Type B pancreatic cell (in vitro differentiated cells): Measurements from ENCODE around the gene NOD2. TPM values are rescaled to one million over a fixed set of nuclear protein-coding genes. Genes with fewer than 3 reads are reported as not detected.

Experiments used
- DNase-seq: peaks from one replicate; pipeline ENCODE4 v3.0.0; 2021; ENCODE audit warnings: mixed read lengths; ENCODE audit not compliant: unreplicated experiment; ENCODE audit errors: extremely low spot score
- H3K27ac Mint-ChIP-seq: 2 replicates; pipeline ENCODE4 v1.8.0; 2021; ENCODE audit warnings: mild to moderate bottlenecking, mixed read lengths
- H3K27me3 Mint-ChIP-seq: 2 replicates; pipeline ENCODE4 v1.8.0; 2021; ENCODE audit warnings: mixed read lengths
- H3K36me3 Mint-ChIP-seq: 2 replicates; pipeline ENCODE4 v1.8.0; 2021; ENCODE audit warnings: mixed read lengths
- H3K4me1 Mint-ChIP-seq: one replicate; pipeline ENCODE4 v1.8.0; 2021; ENCODE audit warnings: mixed read lengths; ENCODE audit not compliant: unreplicated experiment
- H3K4me3 Mint-ChIP-seq: 2 replicates; pipeline ENCODE4 v1.8.0; 2021; ENCODE audit warnings: mild to moderate bottlenecking, mixed read lengths
- H3K9me3 Mint-ChIP-seq: 2 replicates; pipeline ENCODE4 v1.8.0; 2021; ENCODE audit warnings: mixed read lengths
- total RNA-seq: library from RNA; stranded (reverse); gene quantifications from 2 replicates; pipeline ENCODE4 v1.2.1, GENCODE V29; 2021; ENCODE audit warnings: low replicate concordance
- TF ChIP-seq, protein P1 (sequence below): fragments of 200-600 bp; sonication (generic); conservative IDR thresholded peaks from 2 replicates; pipeline ENCODE4 v1.5.0; 2021; ENCODE audit warnings: antibody characterized with exemption, mild to moderate bottlenecking

Gene NOD2
- total RNA-seq, 1 donor from 2014 or later, result 0.31 TPM

DNA sequence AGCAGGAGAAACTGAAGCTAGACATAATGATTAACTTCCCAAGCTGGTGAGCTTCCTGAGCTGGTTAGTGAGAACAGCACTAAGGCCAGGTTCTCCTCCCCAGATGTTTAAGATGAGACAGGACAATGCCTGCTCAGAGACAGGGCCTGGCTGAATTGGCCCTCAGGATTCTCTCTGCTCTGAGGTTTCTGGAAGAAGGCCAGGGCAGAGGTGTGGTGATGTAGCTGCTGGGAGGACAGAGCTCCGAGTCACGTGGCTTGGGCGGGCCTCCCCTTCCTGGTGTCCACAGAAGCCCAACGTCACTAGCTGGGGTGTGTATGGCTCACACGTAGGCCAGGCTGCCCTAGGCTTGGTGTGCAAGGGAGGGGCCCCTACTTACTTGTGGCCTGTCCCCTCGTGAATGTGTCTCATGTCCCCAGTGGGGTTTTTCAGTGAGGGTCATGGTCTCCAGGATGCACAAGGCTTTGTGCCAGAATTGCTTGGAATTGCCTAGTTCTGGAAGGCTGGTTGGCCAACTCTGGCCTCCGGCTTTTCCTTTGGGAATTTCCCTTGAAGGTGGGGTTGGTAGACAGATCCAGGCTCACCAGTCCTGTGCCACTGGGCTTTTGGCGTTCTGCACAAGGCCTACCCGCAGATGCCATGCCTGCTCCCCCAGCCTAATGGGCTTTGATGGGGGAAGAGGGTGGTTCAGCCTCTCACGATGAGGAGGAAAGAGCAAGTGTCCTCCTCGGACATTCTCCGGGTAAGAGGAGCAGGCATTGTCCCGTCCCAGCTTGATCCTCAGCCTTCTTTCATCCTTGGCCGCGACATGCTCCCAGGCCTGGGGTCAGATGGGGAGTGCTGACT lies 3.4 kb downstream of the NOD2 start:
- H3K4me3 Mint-ChIP-seq, result no peak overlapping the region
- DNase-seq, result no peak
- peaks cover 34% of the 10 kb centered on the region for H3K27me3 Mint-ChIP-seq
- peaks cover 20% of the 10 kb centered on the region for H3K4me1 Mint-ChIP-seq
- TF ChIP-seq, protein P1, sequence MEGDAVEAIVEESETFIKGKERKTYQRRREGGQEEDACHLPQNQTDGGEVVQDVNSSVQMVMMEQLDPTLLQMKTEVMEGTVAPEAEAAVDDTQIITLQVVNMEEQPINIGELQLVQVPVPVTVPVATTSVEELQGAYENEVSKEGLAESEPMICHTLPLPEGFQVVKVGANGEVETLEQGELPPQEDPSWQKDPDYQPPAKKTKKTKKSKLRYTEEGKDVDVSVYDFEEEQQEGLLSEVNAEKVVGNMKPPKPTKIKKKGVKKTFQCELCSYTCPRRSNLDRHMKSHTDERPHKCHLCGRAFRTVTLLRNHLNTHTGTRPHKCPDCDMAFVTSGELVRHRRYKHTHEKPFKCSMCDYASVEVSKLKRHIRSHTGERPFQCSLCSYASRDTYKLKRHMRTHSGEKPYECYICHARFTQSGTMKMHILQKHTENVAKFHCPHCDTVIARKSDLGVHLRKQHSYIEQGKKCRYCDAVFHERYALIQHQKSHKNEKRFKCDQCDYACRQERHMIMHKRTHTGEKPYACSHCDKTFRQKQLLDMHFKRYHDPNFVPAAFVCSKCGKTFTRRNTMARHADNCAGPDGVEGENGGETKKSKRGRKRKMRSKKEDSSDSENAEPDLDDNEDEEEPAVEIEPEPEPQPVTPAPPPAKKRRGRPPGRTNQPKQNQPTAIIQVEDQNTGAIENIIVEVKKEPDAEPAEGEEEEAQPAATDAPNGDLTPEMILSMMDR, result no peak
- no peaks in the 10 kb centered on the region for H3K9me3 Mint-ChIP-seq
- H3K36me3 Mint-ChIP-seq, result no peaks in the 10 kb centered on the region
- no peak overlapping the region for H3K27ac Mint-ChIP-seq

DNA sequence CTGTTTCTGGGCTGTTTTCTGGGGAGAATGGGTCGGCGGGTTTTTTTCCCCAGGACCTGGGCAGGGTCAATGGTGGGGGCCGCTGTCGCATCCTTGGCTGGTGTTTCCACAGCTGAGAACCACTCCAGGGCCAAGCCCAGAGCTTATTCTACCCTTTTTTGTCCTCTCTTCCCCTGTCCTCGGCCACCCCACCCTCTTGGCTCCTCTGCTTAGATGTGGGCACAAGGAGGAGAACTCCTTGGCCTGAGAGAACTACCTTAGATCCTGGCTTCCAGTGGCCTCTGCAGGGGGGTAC lies 4.0 kb downstream of the NOD2 start:
- Mint-ChIP-seq H3K4me1 (peaks cover 20% of the 10 kb centered on the region), H3K27me3 (peaks cover 30% of the 10 kb centered on the region), H3K4me3 (no peak overlapping the region), H3K9me3 (no peaks in the 10 kb centered on the region), H3K36me3 (no peaks in the 10 kb centered on the region), H3K27ac (no peak overlapping the region)
- DNase-seq, result no peak
- TF ChIP-seq, protein P1, result no peak

- H3K27ac Mint-ChIP-seq, result no peak overlapping the region
- H3K9me3 Mint-ChIP-seq, result no peaks in the 10 kb centered on the region
- H3K4me3 Mint-ChIP-seq, result peak overlapping the region; percentile 41
- H3K36me3 Mint-ChIP-seq, result no peaks in the 10 kb centered on the region
- H3K27me3 Mint-ChIP-seq, result peaks cover 23% of the 10 kb centered on the region
- peaks cover 20% of the 10 kb centered on the region for H3K4me1 Mint-ChIP-seq
- TF ChIP-seq, protein P1, result no peak
- DNase-seq, result no peak
These were observed 4.7 kb downstream of the NOD2 start for GRCh38 chr16:50697881-50698767.

- peaks cover 3% of the 10 kb centered on the region for H3K36me3 Mint-ChIP-seq
- TF ChIP-seq, protein P1, result no peak
- no peak overlapping the region for H3K27ac Mint-ChIP-seq
- peaks cover 6% of the 10 kb centered on the region for H3K9me3 Mint-ChIP-seq
- no peak for DNase-seq
- no peak overlapping the region for H3K4me3 Mint-ChIP-seq
- peaks cover 14% of the 10 kb centered on the region for H3K27me3 Mint-ChIP-seq
- peaks cover 20% of the 10 kb centered on the region for H3K4me1 Mint-ChIP-seq
These were observed 6.1 kb downstream of the NOD2 start for GRCh38 chr16:50699326-50700159.

GRCh38 chr16:50702725-50703124 lies 9.3 kb downstream of the NOD2 start:
- no peak overlapping the region for H3K27ac Mint-ChIP-seq
- DNase-seq, result no peak
- peaks cover 8% of the 10 kb centered on the region for H3K36me3 Mint-ChIP-seq
- H3K9me3 Mint-ChIP-seq, result peaks cover 19% of the 10 kb centered on the region
- H3K27me3 Mint-ChIP-seq, result no peaks in the 10 kb centered on the region
- TF ChIP-seq, protein P1, result no peak
- H3K4me3 Mint-ChIP-seq, result no peak overlapping the region
- H3K4me1 Mint-ChIP-seq, result peaks cover 6% of the 10 kb centered on the region
